ENCODE data around the gene GOLGA3.
"Not testable (repeated sequence)": the region's sequence is repeated elsewhere in the genome, so short reads cannot be mapped to it uniquely, and the experiment has no call there.

GOLGA3 gene

DNA sequence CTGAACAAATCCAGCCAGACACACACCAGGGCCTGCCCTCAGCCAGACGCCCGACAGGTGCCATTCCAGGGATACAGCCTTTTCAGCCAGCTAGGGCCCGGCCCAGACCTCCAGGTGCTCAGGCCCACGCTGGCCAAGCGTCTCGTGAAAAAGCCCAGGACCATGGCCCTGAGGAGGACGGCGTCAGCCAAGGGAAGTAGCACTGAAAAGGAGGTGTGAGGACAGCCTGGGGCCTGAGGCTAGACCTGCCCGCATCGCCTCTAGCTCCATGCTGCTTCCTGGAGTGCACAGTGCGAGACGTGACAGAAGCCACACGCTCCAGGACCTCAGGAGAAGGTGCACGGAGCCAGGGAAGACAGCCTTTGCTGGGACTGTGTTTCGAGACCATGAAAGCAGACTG is 29.8 kb downstream of the GOLGA3 start:
- no peak overlapping the region for H3K27ac ChIP-seq
- no peak overlapping the region for H3K9ac ChIP-seq
- H3K4me3 ChIP-seq: no peak overlapping the region
- peaks cover 29% of the 10 kb centered on the region for H4K20me1 ChIP-seq
- no peaks in the 10 kb centered on the region for H3K27me3 ChIP-seq
- peaks cover 99% of the 10 kb centered on the region for H3K36me3 ChIP-seq
- no peak overlapping the region for H3K4me2 ChIP-seq
- no peak for TF ChIP-seq Cebpa-rat (IDR thresholded peaks at IDR 0.05)
- no peaks in the 10 kb centered on the region for H3K9me3 ChIP-seq
- no peaks in the 10 kb centered on the region for H3K4me1 ChIP-seq

GRCh38 chr12:132797820-132798570 is 30.7 kb downstream of the GOLGA3 start:
- no peaks in the 10 kb centered on the region for H3K4me1 ChIP-seq
- no peak overlapping the region for H3K9ac ChIP-seq
- peaks cover 24% of the 10 kb centered on the region for H4K20me1 ChIP-seq
- H3K4me2 ChIP-seq: no peak overlapping the region
- no peaks in the 10 kb centered on the region for H3K27me3 ChIP-seq
- no peak overlapping the region for H3K4me3 ChIP-seq
- no peak overlapping the region for H3K27ac ChIP-seq
- no peak for TF ChIP-seq Cebpa-rat (IDR thresholded peaks at IDR 0.05)
- peaks cover 95% of the 10 kb centered on the region for H3K36me3 ChIP-seq
- H3K9me3 ChIP-seq: no peaks in the 10 kb centered on the region

DNA sequence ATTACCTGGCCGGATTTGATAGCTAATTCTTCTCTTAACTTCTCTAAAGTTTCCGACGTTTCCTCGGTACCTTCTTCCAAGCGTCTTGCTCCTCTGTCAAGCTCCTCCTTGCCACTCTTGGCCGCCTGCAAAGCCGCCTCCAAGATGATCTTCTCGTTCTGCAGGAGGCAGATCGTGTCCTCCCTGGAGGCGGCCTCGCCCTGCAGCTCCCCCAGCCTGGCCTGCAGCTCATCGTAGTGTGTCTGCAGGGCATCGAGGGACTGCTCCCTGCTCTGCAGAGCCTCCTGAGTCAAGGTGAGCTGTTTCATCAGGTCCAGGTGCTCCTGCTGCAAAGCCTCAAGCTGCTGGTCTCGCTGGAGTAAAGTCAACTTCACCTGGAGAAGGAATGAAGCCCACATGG is 32.8 kb downstream of the GOLGA3 start:
- no peak overlapping the region for H3K27ac ChIP-seq
- H4K20me1 ChIP-seq: peaks cover 41% of the 10 kb centered on the region
- H3K4me3 ChIP-seq: no peak overlapping the region
- H3K4me2 ChIP-seq: no peak overlapping the region
- no peaks in the 10 kb centered on the region for H3K27me3 ChIP-seq
- no peak overlapping the region for H3K9ac ChIP-seq
- H3K9me3 ChIP-seq: no peaks in the 10 kb centered on the region
- TF ChIP-seq Cebpa-rat (IDR thresholded peaks at IDR 0.05): no peak
- H3K4me1 ChIP-seq: no peaks in the 10 kb centered on the region
- H3K36me3 ChIP-seq: peaks cover 95% of the 10 kb centered on the region

- not testable (repeated sequence) for H3K9ac ChIP-seq, H3K4me3 ChIP-seq, H3K27ac ChIP-seq, H3K27me3 ChIP-seq, H3K9me3 ChIP-seq, H3K4me2 ChIP-seq, H3K4me1 ChIP-seq
- H4K20me1 ChIP-seq: peaks cover 51% of the 10 kb centered on the region
- peaks cover 88% of the 10 kb centered on the region for H3K36me3 ChIP-seq
Measured at GRCh38 chr12:132791940-132792339, 36.7 kb downstream of the GOLGA3 start.

- H3K4me3 ChIP-seq: no peak overlapping the region
- H3K27me3 ChIP-seq: no peaks in the 10 kb centered on the region
- no peak overlapping the region for H3K4me2 ChIP-seq
- H4K20me1 ChIP-seq: peaks cover 61% of the 10 kb centered on the region
- H3K36me3 ChIP-seq: peaks cover 88% of the 10 kb centered on the region
- H3K9ac ChIP-seq: no peak overlapping the region
- H3K4me1 ChIP-seq: no peaks in the 10 kb centered on the region
- no peak for TF ChIP-seq Cebpa-rat (IDR thresholded peaks at IDR 0.05)
- no peak overlapping the region for H3K27ac ChIP-seq
- no peaks in the 10 kb centered on the region for H3K9me3 ChIP-seq
Measured at GRCh38 chr12:132789099-132789471, 39.6 kb downstream of the GOLGA3 start.

DNA sequence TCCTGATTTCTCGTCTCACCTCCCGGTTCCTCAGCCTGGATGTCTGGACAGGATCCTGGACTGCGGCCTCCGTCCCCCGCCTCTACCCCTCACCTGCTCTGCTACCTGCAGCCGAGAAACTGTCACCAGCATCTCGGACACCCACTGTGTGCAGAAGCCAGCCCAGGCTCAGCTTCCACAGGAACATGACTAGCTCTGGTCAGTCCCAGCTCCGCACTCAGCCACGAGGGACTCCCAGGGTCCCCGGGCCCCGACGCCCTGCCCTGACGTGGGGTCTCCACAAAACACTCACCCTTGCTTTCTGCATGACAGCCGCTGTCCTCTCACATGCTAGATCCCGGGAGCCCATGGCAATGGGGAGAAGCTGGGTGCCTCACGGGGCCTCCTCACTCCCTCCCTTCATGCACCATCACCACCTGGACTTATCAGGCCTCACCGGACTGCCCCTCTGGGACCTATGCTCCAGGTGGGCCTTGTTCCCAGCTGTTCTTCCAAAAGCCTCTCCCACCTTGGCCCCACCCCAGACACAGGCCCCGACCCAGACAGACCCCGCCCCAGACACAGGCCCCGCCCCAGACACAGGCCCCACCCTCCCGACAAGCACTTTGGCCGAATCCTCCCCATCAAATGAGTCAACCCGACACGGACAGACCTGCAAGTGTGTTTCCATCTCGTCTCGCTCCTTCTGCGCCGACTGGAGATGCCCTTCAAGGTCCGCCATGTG is 40.1 kb downstream of the GOLGA3 start:
- peaks cover 59% of the 10 kb centered on the region for H4K20me1 ChIP-seq
- no peak overlapping the region for H3K9ac ChIP-seq
- H3K4me1 ChIP-seq: no peaks in the 10 kb centered on the region
- no peaks in the 10 kb centered on the region for H3K27me3 ChIP-seq
- H3K4me2 ChIP-seq: no peak overlapping the region
- no peak for TF ChIP-seq Cebpa-rat (IDR thresholded peaks at IDR 0.05)
- no peaks in the 10 kb centered on the region for H3K9me3 ChIP-seq
- peaks cover 88% of the 10 kb centered on the region for H3K36me3 ChIP-seq
- H3K27ac ChIP-seq: no peak overlapping the region
- H3K4me3 ChIP-seq: no peak overlapping the region

GRCh38 chr12:132787877-132788276 is 40.8 kb downstream of the GOLGA3 start:
- Histone ChIP-seq H3K36me3 (peaks cover 93% of the 10 kb centered on the region), H3K4me3 (no peak overlapping the region)

GRCh38 chr12:132786192-132786591 is 42.5 kb downstream of the GOLGA3 start:
- Histone ChIP-seq H4K20me1 (peaks cover 54% of the 10 kb centered on the region), H3K9me3 (no peaks in the 10 kb centered on the region), H3K4me3 (no peak overlapping the region), H3K9ac (no peak overlapping the region), H3K27ac (no peak overlapping the region), H3K4me1 (no peaks in the 10 kb centered on the region), H3K27me3 (no peaks in the 10 kb centered on the region), H3K4me2 (no peak overlapping the region), H3K36me3 (peaks cover 93% of the 10 kb centered on the region)
- TF ChIP-seq Cebpa-rat (IDR thresholded peaks at IDR 0.05): no peak

More at GRCh38 chr12:132787877-132788276, 40.8 kb downstream of the GOLGA3 start:
- Histone ChIP-seq H4K20me1 (peaks cover 58% of the 10 kb centered on the region), H3K27me3 (no peaks in the 10 kb centered on the region), H3K9ac (no peak overlapping the region), H3K4me1 (no peaks in the 10 kb centered on the region), H3K9me3 (no peaks in the 10 kb centered on the region), H3K4me2 (no peak overlapping the region), H3K27ac (no peak overlapping the region)
- TF ChIP-seq Cebpa-rat (IDR thresholded peaks at IDR 0.05): no peak

DNA sequence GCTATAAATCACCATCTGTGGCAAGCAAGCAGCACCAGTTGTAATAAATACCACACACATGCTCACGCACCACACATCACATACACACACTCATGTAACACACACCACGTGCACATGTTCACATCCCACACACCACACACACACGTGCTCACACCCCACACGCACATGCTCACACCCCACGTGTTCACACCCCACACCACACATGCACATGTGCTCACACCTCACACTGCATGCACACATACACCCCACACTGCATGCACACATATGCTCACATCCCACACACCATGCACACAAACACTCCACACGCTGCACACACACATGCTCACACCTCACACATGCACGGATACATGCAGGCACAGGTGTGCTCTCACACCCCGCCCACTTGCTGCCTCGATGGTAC is 44.1 kb downstream of the GOLGA3 start:
- no peak for TF ChIP-seq Cebpa-rat (IDR thresholded peaks at IDR 0.05)
- H3K36me3 ChIP-seq: peaks cover 93% of the 10 kb centered on the region

GRCh38 chr12:132783917-132784531 is 44.6 kb downstream of the GOLGA3 start:
- peaks cover 45% of the 10 kb centered on the region for H4K20me1 ChIP-seq
- no peak overlapping the region for H3K4me3 ChIP-seq
- H3K36me3 ChIP-seq: peaks cover 93% of the 10 kb centered on the region
- no peak for TF ChIP-seq Cebpa-rat (IDR thresholded peaks at IDR 0.05)
- no peak overlapping the region for H3K4me2 ChIP-seq
- H3K9ac ChIP-seq: no peak overlapping the region
- no peak overlapping the region for H3K27ac ChIP-seq
- H3K4me1 ChIP-seq: no peaks in the 10 kb centered on the region
- no peaks in the 10 kb centered on the region for H3K27me3 ChIP-seq
- H3K9me3 ChIP-seq: no peaks in the 10 kb centered on the region

More for the DNA sequence above, 44.1 kb downstream of the GOLGA3 start:
- Histone ChIP-seq H4K20me1 (peaks cover 45% of the 10 kb centered on the region), H3K9me3 (no peaks in the 10 kb centered on the region), H3K4me2 (no peak overlapping the region), H3K4me1 (no peaks in the 10 kb centered on the region), H3K27me3 (no peaks in the 10 kb centered on the region), H3K4me3 (no peak overlapping the region), H3K27ac (no peak overlapping the region), H3K9ac (no peak overlapping the region)
